Activated CD8-positive, alpha-beta memory T cell treated with anti-CD3 and anti-CD28 coated beads for 24 hours (primary cell): ENCODE data around the gene EFHB.
"Not testable (repeated sequence)": the region's sequence is repeated elsewhere in the genome, so short reads cannot be mapped to it uniquely, and the experiment has no call there.

Source experiments
- DNase-seq: peaks from one replicate; pipeline ENCODE4 v3.0.0-alpha.2; 2020

EFHB gene, protein sequence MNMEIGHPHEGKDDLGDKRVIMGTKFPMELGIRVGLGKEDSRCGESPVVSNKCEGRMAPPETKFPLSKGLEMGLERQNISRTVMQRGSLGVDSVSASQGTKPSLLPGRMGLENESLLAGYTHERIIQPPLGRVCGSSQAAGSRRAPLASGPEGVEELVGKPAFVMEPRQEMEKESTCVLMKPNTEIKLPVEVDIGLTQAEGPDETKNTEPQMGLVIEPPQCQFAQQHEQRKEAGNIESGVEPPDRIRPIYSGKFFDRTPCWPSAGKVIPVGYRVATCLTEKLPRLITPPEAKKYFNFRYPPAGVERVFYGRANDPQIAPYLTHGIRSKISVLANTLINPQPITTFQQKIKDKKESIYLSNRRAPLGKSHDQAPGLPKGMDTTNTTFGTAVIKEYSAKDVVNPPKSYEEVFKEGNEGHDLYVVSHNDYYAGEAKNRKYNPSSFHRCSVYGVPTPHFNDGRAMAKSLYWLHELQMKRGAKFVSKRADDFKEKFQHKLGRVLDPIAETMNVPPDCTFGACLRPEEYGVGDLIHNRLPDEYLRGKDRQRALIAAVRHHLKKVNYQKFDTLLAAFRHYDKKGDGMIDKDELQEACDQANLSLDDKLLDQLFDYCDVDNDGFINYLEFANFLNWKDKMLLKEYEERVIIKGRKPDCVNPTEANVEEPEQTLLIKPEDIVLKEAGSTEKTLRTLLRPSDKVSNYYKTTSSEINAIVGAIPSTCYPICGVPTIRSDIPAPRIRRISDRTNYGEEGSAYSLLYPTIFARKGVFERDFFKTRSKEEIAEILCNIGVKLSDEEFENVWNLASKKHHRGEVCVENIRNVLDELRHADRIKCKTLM

DNA sequence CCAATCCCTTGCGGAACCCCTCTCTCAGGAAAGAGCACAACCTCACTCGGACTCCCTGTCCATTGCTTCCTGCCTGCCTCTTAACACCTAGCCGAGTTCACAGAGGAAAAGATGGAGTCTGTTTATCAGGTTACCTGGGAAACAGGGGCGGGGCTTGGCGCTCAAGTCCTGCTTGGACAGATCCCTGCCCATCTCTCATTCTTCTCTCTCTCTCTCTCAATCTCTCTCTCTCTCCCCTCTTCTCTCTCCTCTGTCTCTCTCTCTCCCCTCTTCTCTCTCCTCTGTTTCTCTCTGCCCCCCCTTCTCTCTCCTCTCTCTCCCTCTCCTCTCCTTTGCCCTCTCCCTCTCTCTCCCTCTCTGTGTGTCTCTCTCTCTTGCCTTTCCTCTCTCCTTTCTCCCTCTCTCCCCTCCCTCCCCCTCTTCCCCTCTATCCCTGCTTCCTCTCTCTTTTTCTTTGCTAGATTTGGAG is at the start of gene EFHB:
Gene EFHB, minus strand, starts transcription at position 120 of the 469 bp plus-strand sequence. CDS start 199 bp downstream, outside the sequence.
- DNase-seq: no peak

DNA sequence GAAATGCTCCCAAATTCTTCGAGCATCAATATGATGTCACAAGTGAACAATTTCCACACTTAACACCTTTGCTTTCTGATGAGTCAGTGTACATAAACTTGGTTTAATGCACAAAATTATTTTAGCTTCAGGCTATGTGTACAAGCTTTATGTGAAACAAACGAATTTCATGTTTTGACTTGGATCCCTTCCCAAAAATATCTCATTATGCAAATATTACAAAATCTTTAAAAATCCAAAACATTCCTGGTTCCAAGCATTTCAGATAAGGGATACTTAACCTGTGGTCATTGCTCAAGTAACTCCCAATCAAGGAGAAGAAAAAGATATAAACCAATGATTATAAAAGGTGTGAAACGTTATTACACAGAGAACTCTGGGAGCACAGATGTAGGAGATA is 38.0 kb upstream of the EFHB start:
- no peak for DNase-seq

DNA sequence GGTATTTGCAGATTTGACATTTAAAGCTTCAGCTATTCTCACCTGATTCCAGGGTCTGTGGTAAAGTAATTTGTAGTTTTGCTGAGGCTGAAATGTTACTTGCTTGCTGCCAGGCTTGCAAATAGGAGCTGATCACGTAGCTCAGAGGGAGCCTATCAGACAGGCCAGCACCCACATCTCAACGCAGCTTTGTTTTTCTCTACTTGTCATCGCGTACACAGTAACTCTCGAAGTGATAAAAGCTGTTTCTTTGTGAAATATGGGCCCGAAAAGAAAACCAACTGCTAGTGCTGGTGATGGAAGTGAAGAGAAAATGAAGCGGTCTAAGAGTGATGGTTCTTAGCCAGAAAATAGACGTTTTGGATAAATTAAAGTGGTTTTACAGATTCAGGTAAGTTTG is 36.3 kb upstream of the EFHB start:
- no peak for DNase-seq

DNA sequence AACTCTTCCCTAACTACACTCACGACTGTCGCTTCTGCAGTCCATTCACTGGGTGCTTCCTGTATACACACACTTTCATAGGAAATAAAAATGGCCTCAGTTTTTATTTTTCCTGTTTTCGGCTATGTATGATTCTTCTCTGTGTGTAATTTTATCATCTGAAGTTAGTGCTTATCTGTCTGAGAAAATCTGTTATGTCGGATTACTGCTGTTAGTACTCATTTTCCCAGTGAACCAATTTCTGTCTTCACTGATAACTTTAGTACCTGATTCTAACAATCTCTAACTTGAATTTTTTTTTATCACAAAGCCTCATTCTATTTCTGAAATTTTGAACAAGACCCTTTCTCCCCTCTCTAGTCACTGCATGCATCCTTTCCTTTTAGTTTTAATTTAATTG is 33.8 kb upstream of the EFHB start:
- DNase-seq: no peak

DNA sequence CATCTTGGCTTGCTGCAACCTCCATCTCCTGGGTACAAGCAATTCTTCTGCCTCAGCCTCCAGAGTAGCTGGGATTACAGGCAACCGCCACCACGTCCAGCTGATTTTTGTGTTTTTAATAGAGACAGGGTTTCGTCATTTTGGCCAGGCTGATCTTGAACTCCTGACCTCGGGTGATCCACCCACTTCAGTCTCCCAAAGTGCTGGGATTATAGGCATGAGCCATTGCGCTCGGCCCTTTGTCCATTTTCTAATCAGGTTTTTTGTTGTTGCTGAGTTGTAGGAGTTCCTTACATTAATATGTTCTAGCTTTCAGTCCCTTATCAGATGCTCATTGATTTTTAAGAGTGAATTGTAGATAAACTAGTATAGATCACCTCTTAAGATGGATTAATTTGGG is 33.2 kb upstream of the EFHB start:
- DNase-seq: no peak

DNA sequence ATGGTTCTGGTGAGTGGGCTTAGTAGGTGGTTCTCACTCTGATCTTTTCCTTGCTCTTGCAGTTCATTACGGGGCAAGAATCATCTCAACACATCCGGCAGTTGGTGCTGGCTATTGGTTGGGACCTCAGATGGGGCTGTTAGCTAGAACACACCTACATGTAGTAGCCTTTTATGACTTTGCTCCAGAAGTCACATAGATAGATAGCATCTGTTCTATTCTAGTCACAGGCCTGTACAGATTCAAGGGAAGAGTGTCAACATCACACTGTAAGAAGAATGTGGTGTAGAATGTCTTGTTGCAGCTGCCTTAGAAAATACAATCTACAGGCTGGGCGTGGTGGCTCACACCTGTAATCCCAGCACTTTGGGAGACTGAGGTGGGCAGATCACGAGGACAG is 27.9 kb upstream of the EFHB start:
- no peak for DNase-seq

DNA sequence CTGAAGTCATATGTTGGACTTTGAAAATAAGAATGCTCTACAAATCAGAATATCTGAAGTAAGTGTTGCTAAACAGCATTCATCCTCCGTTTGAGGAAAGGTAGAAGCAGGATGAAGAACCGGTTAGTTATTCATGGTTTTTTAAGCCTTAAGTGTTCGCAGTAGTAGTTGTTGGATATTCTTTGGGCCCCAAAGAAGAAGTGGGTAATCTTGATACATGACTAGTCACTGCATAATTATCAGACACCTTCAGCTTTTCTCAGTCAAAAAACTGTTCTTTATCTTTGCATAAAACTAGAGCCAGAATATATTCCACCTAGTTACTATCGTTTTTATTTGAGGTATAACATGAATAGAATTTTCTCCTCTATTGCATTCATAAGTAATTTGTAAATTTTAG is 26.7 kb upstream of the EFHB start:
- DNase-seq: no peak

DNA sequence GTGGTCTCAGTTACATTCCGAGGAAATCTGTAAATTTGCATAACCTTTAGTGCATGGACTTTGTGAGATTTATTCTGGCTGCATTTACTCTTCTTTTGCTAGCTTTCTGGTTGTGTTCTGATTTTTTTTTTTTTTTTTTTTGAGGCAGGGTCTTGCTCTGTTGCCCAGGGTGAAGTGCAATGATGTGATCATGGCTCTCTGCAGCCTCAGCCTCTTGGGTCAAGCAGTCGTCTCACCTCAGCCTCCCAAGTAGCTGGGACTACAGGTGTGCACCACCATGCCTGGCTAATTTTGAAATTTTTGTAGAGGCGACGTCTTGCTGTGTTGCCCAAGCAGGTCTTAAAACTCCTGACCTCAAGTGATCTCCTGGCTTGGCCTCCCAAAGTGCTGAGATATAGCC is 25.5 kb upstream of the EFHB start:
- DNase-seq: no peak

DNA sequence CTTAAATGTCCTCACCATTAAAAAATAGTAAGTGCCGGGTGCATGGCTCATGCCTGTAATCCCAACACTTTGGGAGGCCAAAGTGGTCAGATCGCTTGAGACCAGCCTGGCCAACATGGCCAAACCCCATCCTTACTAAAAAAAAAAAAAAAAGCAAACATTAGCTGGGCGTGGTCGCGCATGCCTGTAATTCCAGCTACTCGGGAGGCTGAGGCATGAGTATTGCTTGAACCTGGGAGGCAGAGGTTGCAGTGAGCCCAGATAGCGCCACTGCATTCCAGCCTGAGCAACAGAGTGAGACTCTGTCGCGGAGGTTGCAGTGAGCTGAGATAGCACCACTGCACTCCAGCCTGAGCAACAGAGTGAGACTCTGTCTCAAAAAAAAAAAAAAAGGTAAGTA is 23.3 kb upstream of the EFHB start:
- not testable (repeated sequence) for DNase-seq

DNA sequence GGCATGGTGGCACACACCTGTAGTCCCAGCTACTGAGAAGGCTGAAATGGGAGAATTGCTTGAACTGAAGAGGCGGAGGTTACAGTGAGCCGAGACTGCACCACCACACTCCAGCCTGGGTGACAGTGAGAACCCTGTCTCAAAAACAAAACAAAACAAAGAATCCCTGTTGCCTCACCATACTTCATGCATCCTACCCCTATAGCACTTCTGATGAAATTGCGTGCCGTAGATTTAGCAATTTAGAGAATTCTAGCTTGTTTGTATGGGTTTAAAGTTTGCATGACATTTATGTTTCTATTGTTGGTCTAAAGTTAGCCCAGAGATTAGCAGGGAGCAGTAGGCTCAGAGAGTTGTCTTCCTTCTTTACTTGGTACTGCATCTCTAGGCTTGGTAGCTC is 20.7 kb upstream of the EFHB start:
- DNase-seq: no peak

DNA sequence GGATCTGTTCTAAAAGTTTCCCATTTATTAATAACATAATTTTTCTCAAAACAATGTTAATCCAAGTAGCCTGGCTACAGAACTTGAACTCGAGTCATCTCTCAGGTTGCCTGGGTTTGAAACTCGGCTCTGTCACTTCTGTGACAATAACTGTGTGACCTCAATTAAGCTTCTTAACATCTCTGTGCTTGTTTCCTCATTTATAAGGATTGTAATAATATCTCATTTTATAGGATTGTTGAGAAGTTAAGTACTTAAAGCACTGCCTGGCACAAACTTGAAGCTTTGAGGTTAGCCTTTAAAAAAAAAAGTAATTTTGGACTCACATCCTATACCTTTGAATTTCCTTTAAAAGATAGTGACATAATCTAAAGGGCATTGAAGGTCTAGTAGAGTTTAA is 16.3 kb upstream of the EFHB start:
- no peak for DNase-seq

DNA sequence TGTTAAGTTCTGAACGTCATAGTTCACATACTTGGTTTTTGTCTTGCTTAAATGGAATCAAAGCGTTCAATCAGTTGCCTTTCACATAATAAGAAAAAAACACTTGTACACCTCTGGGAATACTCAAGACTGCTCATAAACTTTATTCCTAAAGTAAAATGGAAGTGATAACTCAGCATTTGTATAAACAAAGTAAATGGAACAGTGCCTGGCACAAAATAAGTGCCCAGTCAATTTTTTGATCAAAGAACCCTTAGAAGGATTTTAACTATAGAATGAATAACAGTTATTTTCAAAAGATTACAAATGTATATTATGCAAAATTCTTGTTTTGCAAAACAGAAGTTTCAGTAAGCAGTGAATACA is 14.2 kb upstream of the EFHB start:
- no peak for DNase-seq

DNA sequence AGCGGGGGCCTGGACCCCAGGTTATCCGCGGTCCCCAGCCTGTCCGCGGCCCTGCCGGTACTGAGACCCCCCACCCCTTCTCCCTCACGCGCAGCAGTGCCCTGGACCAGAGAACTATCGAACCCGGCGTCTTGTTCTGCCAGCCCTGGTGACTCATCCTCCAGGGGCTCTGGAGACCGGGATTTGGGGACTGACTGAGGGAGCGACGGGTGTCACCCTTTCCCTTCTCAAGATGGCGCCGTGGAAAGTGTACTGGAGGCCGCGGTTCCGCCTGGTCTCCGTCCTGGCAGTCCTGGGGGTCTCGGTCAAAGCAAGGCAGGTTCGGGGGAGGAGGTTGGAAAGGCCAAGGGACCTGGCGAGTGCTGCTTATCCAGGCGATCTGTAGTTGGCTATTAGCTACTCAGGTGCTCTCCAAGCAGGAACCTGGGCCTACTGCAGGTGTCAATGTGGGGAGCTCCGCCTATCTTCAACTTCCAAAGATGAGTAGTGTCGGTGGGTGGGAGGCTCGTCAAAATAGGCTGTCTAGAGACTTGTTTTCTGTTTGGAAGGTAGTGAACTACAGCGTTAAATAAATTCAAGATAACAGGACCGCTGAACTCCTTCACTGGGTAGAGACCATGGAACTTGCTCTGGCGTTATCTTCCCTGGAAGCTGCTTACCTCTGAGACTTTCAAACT is 13.7 kb upstream of the EFHB start:
- peak; percentile 83 for DNase-seq

DNA sequence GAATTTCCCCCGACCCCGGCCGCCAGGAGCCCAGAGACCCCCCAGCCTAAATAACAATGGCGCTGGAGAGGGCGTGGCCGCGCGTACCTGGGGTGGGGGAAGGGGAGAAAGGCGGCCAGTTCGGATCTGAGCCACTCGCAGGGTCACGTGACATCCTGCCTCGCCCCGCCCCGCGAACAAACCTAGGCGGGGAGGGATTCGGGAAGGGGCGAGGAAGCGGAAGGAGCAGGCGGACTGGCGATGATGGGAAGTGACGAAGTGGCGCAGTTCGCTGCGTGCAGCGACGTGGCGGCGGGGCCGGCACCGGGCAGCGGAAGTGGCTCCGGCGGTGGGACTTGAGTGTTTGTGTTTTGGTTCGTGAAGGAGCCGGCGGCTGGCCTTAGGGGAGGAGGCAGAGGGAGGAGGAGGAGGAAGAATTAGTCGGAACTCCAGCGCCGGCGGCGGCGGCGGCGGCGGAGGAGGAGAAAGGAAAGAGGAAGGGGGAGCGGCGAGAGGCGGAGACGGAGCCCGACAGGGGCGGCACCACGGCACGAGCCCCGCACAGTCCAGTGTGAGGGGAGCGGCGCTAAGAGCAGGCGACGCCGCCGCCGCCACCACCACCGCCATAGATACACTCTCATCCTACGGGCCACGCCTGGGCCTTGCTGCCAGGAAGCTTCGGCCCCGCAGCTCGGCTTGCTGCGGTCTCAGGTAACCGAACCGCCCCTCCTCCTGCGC is 13.0 kb upstream of the EFHB start, which contains the start of gene RAB5A:
Gene RAB5A, plus strand, starts transcription at position 266 of the 717 bp plus-strand sequence. CDS start 3,802 bp downstream, outside the sequence.
- peak; percentile 97 for DNase-seq

DNA sequence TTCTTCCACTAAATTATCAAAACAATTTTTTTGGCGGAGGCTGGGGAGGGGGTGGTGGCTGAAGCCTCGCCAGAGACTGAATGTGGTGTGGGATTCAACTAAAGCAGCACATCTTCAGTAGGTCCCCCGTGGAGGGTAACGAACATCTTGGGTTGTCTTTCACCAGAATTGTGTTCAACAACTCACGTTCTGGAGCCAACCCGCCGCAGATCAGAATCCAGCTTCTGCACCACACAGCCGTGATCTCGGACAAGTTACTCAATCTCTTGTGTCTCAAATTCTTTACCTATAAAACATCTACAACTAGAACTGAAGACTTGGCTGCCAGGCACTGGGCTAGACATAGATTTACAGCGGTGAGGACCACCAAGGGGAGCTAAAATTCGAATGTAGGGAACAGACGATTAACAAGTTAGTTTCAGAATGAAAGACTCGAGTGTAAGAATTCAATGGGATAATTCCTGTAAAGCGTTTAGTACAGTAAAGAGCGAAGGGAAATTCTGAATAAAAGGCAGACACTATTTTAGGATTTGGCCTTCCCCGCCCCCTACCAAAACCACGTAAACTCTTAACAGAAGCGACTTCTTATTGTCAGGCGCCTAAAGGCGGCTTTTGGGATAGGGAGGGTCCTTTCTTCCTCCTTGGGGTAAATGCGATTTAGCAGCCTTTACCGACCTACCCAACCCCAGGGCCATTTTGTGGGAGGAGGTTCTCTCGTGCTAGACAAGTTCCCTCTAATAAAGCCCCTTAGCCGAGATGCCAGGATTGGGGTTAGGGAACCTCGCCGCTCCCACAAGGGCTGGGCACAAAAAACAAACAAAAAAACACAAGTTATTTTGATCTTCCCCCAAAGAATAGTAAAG is 12.2 kb upstream of the EFHB start:
- DNase-seq: no peak

DNA sequence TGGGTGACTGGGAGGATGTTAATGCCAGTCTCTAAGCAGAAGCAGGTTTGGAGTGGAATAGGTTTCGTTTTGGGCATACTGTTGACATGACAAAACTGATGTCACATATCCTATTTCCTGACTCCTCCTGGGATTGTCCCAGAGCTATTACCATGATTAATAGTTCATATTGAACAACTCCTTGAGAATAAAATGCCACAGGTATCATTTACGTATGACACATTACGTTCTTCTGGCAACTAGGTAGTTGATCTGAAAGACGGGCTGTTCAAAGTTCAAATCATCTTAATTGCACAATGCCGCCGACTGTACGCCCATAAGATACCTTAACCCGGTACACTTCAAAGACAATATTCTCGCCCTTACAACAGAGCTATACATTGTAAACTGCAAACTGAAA is 11.5 kb upstream of the EFHB start:
- no peak for DNase-seq

DNA sequence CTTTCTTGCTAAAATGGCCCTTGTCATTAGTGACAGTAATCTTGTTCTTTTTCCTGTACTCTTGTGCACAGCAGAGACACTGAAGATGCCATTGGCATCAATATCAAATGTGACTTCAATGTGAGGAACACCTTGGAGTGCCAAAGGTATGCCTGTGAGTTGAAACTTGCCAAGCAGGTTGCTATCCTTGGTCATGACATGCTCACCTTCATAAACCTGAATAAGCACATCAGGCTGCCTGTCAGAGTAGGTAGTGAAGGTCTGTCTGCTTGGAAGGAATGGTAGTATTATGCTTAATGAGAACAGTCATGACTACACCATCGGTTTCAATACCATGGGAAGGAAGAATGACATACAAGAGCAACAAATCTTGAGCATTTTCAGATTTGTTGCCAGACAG is 6.6 kb upstream of the EFHB start:
- DNase-seq: no peak

DNA sequence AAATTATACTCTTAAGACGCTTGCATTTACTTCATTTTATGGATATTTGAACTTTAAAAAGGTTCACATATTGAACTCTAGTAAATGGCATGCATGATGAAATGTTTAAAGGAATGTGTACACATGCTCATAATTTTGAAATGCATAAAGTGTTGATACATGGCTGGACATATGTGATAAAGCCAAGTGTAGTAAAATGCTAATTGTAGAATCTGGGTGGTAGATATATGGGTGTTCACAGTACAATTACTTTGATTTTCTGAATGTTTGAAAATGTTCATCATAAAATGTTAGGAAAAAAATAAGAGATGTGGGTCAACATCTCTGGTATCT is 4.2 kb upstream of the EFHB start:
- DNase-seq: no peak

DNA sequence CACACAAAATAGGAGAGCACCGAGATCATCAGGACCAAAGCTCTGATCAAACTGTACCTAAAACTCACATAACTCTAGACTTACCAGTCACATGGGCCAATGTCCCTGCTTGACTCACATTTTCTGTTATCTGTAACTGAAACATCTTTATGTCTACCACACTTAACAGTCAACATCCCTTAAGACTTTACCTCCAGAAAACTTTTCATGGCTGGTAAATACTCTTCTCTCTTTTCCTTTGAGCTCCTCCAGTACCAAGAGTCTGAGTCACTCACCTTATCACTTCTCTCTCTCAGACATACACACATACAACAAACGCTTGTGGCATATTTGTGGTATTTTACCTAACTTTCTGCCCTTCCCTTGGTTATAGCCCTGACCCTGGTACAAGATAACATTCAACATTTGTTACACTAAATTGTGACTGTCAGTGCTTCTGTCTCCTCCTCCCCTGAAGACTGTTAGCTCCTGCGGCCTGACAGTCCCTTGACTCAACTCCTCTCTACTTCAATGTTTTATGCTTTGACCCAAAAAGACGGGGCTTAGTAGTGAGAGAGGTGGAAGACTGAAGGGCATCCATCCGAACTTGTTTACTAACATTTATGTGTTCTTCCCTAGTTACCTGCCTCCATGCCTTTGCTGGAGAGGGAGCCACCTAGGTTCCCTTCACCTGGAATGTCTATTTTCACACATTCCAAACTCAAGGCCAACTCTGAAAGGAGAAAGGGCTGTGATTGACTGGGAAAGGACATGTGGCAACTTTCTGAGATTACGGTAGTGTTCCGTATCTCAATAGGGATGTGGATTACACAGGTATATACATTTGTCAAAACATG is 3.7 kb upstream of the EFHB start:
- DNase-seq: no peak

DNA sequence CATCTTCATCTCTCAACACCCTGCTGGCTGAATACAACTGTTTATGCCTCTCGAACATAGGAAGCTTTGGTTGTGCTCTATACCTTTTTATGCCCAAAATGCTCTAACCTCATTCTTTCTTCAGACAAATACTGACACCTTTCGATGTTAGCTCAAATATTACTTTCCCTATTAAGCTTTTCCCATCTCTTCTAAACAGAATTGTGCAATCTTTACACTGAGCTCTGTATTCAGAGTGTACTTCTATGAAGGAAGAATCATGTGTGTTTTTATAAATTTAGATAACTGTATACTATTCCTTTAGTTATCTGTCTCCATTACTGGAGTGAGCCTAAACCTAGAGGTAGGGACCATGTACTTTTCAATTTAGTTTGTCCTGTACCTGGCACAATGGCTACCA is 1.6 kb downstream of the EFHB start:
- DNase-seq: no peak

DNA sequence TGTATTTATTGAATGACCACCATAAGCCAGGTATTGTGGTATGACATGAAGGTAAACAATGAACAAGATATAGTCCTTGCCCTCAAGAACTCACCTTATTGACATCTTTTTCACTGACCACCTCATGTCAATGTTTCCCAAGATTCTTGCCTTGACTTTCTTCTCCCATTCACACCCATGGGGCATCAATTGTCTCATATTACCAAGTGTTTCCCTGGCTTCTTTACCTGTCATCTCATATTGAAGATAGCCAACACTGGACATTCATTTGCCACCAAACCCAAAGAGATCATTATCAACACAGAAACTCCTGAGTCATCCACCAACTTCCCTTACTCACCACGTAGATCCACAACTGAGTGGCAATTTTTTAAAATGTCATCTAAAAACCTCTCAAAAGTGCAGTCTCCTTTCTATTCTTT is 2.2 kb downstream of the EFHB start:
- no peak for DNase-seq
